Hepatocyte (in vitro differentiated cells): ENCODE data around the gene NPTXR. TPM values are rescaled to one million over a fixed set of nuclear protein-coding genes. Genes with fewer than 3 reads are reported as not detected.

Experiments
- DNase-seq: peaks from one replicate; pipeline ENCODE4 v3.0.0-alpha.2; 2016; ENCODE audit warnings: low spot score
- H2AFZ ChIP-seq: fragments of 200-600 bp; sonication (generic); 2 replicates; pipeline ENCODE4 v1.6.0; 2016; ENCODE audit warnings: antibody characterized with exemption, mild to moderate bottlenecking
- H3K27ac ChIP-seq: fragments of 200-600 bp; sonication (generic); 2 replicates; pipeline ENCODE4 v1.5.1; 2016; ENCODE audit warnings: mild to moderate bottlenecking
- H3K27me3 ChIP-seq: fragments of 200-600 bp; sonication (generic); 2 replicates; pipeline ENCODE4 v1.6.1; 2016
- H3K36me3 ChIP-seq: fragments of 200-600 bp; sonication (generic); replicated peaks from 2 replicates; pipeline ENCODE4 v1.5.1; 2016; ENCODE audit warnings: low read depth; ENCODE audit not compliant: insufficient read depth
- H3K4me1 ChIP-seq: fragments of 200-600 bp; sonication (generic); 2 replicates; pipeline ENCODE4 v1.5.1; 2016; ENCODE audit warnings: mild to moderate bottlenecking, moderate library complexity; ENCODE audit not compliant: insufficient read depth
- H3K4me2 ChIP-seq: fragments of 200-600 bp; sonication (generic); 2 replicates; pipeline ENCODE4 v1.6.0; 2016
- H3K4me3 ChIP-seq: fragments of 200-600 bp; sonication (generic); 2 replicates; pipeline ENCODE4 v1.5.1; 2016; ENCODE audit warnings: mild to moderate bottlenecking
- H3K79me2 ChIP-seq: fragments of 200-600 bp; sonication (generic); 2 replicates; pipeline ENCODE4 v1.6.0; 2017; ENCODE audit warnings: mild to moderate bottlenecking
- H3K9me2 ChIP-seq: fragments of 200-600 bp; sonication (generic); replicated peaks from 2 replicates; pipeline ENCODE4 v1.6.0; 2017; ENCODE audit warnings: mild to moderate bottlenecking; ENCODE audit not compliant: insufficient read depth
- H3K9me3 ChIP-seq: fragments of 200-600 bp; sonication (generic); 2 replicates; pipeline ENCODE4 v1.5.1; 2016; ENCODE audit warnings: low read depth, mild to moderate bottlenecking
- H4K20me1 ChIP-seq: fragments of 200-600 bp; sonication (generic); 2 replicates; pipeline ENCODE4 v1.6.0; 2016; ENCODE audit warnings: mild to moderate bottlenecking; ENCODE audit not compliant: insufficient read depth, poor library complexity, severe bottlenecking
- EZH2 ChIP-seq: fragments of 200-600 bp; sonication (generic); IDR thresholded peaks from 2 replicates; pipeline ENCODE4 v1.6.1; 2016; ENCODE audit warnings: antibody characterized with exemption, mild to moderate bottlenecking, borderline replicate concordance
- EZH2phosphoT487 ChIP-seq: fragments of 200-600 bp; sonication (generic); IDR thresholded peaks from one replicate; pipeline ENCODE4 v1.6.1; 2018; ENCODE audit warnings: antibody characterized with exemption, mild to moderate bottlenecking, low read depth, moderate library complexity; ENCODE audit not compliant: unreplicated experiment, severe bottlenecking
- WGBS: methylation state at CpG from one replicate; pipeline ENCODE4 v1.1.6; 2016; ENCODE audit warnings: low lambda C conversion rate; ENCODE audit errors: missing lambda C conversion rate; 5-methylcytosine and 5-hydroxymethylcytosine counted together
- polyA plus RNA-seq: library from polyadenylated mRNA; unstranded; fragments of >200 nt; fragmentation: Nextera tagmentation; extraction: Ambion mirVana; gene quantifications from 2 replicates; pipeline ENCODE4 v1.2.1, GENCODE V29; 2016
- total RNA-seq: library from RNA; depleted of rRNA; stranded (reverse); fragments of >200 nt; gene quantifications from 2 replicates; pipeline ENCODE4 v1.2.3, GENCODE V29; 2014
- TF ChIP-seq, protein P1 (sequence below): fragments of 200-600 bp; sonication (generic); IDR thresholded peaks from 2 replicates; pipeline ENCODE4 v1.5.1; 2016; ENCODE audit warnings: antibody characterized with exemption, mild to moderate bottlenecking; ENCODE audit not compliant: poor library complexity

NPTXR gene
- total and polyA plus RNA-seq, 2 experiments from 2014 or later, result 3.3 to 3.8 TPM

DNA sequence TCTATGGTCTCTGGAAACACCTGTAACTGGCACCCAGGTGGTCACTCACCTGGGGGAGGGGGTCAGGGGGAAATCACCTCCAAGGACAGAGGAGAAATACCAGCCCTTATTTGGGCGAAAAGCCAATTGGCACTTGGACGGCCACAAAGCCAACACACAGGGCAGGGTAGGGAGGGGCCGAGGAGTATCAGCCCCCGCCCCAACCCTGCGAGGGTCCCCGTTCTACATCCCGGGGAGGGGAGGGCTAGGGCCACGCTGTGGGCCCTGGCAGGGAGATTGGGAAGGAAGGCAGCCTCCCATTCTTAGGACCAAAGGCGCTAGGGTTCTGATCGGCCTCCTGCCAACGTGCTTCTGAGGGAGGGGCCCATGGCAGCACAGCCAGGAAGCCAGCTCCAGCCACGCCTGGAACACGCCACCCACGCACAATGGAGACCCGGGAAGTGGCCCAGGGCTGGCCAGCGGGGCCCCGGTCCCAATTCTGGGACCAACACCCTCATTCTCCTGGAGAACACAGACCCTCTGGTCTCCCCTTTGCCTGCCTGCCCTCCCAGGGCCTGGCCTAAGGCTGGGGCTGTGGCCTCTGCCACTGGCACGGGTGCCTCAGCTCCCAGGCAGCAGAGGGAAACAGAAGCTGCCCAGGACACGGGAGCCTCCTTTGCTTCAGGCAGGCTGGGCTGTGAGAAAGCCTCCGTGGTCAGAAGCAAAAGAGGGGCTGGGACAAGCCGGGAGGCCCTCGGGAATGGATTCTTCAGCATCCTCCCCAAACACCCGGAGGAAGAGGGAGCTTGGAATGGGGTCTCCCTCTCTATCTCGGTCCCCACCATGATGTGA, 20.7 kb upstream of the NPTXR start:
- no peak for TF ChIP-seq EZH2phosphoT487
- TF ChIP-seq EZH2, result no peak
- TF ChIP-seq, protein P1, sequence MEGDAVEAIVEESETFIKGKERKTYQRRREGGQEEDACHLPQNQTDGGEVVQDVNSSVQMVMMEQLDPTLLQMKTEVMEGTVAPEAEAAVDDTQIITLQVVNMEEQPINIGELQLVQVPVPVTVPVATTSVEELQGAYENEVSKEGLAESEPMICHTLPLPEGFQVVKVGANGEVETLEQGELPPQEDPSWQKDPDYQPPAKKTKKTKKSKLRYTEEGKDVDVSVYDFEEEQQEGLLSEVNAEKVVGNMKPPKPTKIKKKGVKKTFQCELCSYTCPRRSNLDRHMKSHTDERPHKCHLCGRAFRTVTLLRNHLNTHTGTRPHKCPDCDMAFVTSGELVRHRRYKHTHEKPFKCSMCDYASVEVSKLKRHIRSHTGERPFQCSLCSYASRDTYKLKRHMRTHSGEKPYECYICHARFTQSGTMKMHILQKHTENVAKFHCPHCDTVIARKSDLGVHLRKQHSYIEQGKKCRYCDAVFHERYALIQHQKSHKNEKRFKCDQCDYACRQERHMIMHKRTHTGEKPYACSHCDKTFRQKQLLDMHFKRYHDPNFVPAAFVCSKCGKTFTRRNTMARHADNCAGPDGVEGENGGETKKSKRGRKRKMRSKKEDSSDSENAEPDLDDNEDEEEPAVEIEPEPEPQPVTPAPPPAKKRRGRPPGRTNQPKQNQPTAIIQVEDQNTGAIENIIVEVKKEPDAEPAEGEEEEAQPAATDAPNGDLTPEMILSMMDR, result no peak
- Histone ChIP-seq H3K4me2 (no peak overlapping the region), H3K9me2 (no peaks in the 10 kb centered on the region), H3K79me2 (peaks cover 14% of the 10 kb centered on the region), H3K27me3 (no peaks in the 10 kb centered on the region), H3K9me3 (no peaks in the 10 kb centered on the region), H3K4me1 (peaks cover 3% of the 10 kb centered on the region), H4K20me1 (peaks cover 54% of the 10 kb centered on the region), H3K27ac (no peak overlapping the region), H2AFZ (no peak overlapping the region), H3K36me3 (no peaks in the 10 kb centered on the region), H3K4me3 (no peak overlapping the region)
- 81% methylated on average over 19 of the region's 24 CpGs for WGBS
- DNase-seq, result peak; percentile 3

DNA sequence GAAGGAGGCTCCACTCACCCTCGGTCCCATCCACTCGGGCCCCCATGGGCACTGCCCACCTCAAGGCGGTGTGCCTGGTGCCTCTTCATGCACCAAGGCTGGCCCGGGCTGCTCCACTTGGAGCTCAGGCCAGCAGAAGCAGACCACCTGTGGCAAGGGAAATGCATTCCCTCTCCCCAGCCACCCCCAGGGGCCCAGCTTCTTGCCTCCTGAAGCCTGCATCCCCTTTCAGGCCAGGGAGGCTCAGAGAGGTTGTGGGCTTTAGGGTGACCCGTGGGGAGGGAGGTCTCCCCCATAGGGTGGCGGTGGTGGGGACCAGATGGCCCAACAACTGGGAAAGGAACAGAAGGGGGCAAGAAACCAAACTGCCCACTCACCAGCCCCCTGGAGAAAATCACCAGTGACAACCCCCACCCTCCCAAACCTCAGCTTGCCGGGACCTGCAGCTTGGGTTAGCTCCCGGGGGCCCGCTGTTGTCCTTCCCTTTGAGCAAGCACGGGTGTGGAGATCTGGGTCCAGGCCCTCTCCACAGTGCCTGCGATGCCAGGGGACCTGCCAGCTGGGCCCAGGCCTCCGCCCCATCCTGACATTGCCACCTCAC, 19.8 kb upstream of the NPTXR start:
- DNase-seq, result peak; percentile 4
- Histone ChIP-seq H3K9me3 (no peaks in the 10 kb centered on the region), H3K4me3 (no peak overlapping the region), H3K27me3 (no peaks in the 10 kb centered on the region), H3K79me2 (peaks cover 8% of the 10 kb centered on the region), H3K27ac (no peak overlapping the region), H4K20me1 (peaks cover 46% of the 10 kb centered on the region), H3K4me1 (peaks cover 3% of the 10 kb centered on the region), H3K36me3 (no peaks in the 10 kb centered on the region), H3K9me2 (no peaks in the 10 kb centered on the region), H2AFZ (no peak overlapping the region), H3K4me2 (no peak overlapping the region)
- 96% methylated on average over 10 of the region's 12 CpGs for WGBS
- TF ChIP-seq, protein P1, result no peak
- TF ChIP-seq EZH2, result no peak
- TF ChIP-seq EZH2phosphoT487, result no peak

DNA sequence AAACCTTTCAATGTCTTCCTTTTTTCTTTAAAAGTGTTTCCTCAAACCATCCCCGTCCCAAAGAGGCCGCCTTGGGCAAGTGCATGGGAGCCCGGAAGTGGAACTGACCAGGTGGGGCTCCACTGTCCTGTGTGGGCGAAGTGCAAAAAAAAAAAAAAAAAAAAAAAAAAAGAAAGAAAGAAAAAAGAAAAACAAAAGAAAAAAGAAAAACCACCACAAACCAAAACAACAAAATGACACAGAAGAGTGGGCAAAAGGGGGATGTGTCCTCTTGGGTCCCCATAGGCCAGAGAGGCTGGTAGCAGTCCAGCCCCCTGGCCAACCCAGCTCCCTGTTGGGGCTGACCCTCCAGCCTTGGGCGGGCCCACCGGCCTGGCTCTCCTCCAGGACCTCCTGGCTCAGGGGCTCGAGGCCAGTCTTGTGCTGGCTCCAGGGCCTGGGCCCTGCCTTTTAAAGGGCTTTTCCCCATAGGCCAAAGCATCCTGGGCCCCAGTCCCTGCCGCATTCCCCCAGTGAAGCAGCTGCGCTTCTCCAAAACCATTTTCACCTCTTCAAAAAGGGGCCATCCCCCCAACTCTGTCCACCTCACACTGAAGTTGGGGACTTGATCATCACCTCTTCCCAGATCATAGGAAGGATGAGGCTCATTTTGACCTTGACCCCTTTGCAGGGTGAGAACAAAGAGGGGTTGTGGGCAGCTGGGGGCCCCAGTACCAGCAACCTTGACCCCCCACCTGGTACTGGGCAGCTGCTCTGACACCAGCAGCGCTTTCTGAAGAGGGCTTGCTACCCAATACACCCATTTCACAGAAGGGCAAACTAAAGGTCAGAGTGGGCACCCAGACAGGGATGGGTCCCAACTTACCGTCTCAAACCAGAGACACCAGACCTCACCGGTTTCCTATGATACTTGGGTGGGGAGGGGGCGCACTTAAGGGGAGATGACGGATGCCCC, 18.8 kb upstream of the NPTXR start:
- TF ChIP-seq EZH2phosphoT487 (no peak), EZH2 (no peak)
- TF ChIP-seq, protein P1, result no peak
- Histone ChIP-seq H4K20me1 (peaks cover 37% of the 10 kb centered on the region), H3K27ac (no peak overlapping the region), H3K9me3 (no peaks in the 10 kb centered on the region), H3K4me1 (peaks cover 3% of the 10 kb centered on the region), H3K9me2 (no peaks in the 10 kb centered on the region), H3K4me2 (no peak overlapping the region), H3K79me2 (peaks cover 4% of the 10 kb centered on the region), H3K36me3 (no peaks in the 10 kb centered on the region), H2AFZ (no peak overlapping the region), H3K4me3 (no peak overlapping the region), H3K27me3 (no peaks in the 10 kb centered on the region)
- 82% methylated on average over 14 of the region's 14 CpGs for WGBS
- DNase-seq, result peak; percentile 2
